ENCODE results near the gene TNFSF9. TPM values are rescaled to one million over a fixed set of nuclear protein-coding genes. Genes with fewer than 3 reads are reported as not detected.
"Not testable (repeated sequence)": the region's sequence is repeated elsewhere in the genome, so short reads cannot be mapped to it uniquely, and the experiment has no call there.

TNFSF9 gene
- total RNA-seq, 2 donors from 2014 or later, result 0.68 to 3.9 TPM

DNA sequence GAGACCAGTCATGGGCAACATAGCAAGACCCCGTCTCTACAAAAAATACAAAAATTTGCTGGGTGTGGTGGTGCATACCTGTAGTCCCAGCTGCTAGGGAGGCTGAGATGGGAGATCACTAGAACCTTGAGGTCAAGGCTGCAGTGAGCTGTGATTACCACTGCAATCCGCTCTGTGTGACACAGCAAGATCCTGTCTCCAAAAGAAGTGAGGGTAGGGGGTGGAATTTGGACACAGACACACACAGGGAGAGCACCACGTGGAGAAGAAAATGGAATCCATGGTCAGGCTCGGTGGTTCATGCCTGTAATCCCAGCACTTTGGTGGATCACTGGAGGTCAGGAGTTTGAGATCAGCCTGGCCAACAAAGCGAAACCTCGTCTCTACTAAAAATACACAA lies 8.7 kb downstream of the TNFSF9 start:
- Mint-ChIP-seq H3K27me3 (ENCODE audit: insufficient read depth) (peaks cover 34% of the 10 kb centered on the region), H3K27ac (no peak overlapping the region), H3K4me1 (peaks cover under 1% of the 10 kb centered on the region), H3K4me3 (no peak overlapping the region), H3K36me3 (ENCODE audit: low read depth) (no peaks in the 10 kb centered on the region), H3K9me3 (peaks cover 31% of the 10 kb centered on the region)
- Histone ChIP-seq H3K4me3 (ENCODE audit: low read length) (no peak overlapping the region), H3K9ac (ENCODE audit: extremely low read depth, low read length, poor library complexity, severe bottlenecking) (no peak overlapping the region), H3K27ac (ENCODE audit: low read depth, low read length) (no peak overlapping the region), H3K27me3 (ENCODE audit: control insufficient read depth, insufficient read depth, low read length, poor library complexity, severe bottlenecking) (no peaks in the 10 kb centered on the region), H3K9me3 (ENCODE audit: control insufficient read depth, low read length) (peaks cover 27% of the 10 kb centered on the region), H3K4me1 (ENCODE audit: control insufficient read depth, insufficient read depth, low read length) (no peaks in the 10 kb centered on the region), H3K36me3 (ENCODE audit: control insufficient read depth, insufficient read depth, low read length) (no peaks in the 10 kb centered on the region)
- DNase-seq, result no peak
- WGBS, 2 experiments (ENCODE audit: insufficient coverage in 1 of 2, insufficient read length in 1 of 2), result 75% methylated on average over 5 to 6 of the region's 6 CpGs
- TF ChIP-seq, protein P1, sequence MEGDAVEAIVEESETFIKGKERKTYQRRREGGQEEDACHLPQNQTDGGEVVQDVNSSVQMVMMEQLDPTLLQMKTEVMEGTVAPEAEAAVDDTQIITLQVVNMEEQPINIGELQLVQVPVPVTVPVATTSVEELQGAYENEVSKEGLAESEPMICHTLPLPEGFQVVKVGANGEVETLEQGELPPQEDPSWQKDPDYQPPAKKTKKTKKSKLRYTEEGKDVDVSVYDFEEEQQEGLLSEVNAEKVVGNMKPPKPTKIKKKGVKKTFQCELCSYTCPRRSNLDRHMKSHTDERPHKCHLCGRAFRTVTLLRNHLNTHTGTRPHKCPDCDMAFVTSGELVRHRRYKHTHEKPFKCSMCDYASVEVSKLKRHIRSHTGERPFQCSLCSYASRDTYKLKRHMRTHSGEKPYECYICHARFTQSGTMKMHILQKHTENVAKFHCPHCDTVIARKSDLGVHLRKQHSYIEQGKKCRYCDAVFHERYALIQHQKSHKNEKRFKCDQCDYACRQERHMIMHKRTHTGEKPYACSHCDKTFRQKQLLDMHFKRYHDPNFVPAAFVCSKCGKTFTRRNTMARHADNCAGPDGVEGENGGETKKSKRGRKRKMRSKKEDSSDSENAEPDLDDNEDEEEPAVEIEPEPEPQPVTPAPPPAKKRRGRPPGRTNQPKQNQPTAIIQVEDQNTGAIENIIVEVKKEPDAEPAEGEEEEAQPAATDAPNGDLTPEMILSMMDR (conservative IDR thresholded peaks at IDR 0.05), result no peak

DNA sequence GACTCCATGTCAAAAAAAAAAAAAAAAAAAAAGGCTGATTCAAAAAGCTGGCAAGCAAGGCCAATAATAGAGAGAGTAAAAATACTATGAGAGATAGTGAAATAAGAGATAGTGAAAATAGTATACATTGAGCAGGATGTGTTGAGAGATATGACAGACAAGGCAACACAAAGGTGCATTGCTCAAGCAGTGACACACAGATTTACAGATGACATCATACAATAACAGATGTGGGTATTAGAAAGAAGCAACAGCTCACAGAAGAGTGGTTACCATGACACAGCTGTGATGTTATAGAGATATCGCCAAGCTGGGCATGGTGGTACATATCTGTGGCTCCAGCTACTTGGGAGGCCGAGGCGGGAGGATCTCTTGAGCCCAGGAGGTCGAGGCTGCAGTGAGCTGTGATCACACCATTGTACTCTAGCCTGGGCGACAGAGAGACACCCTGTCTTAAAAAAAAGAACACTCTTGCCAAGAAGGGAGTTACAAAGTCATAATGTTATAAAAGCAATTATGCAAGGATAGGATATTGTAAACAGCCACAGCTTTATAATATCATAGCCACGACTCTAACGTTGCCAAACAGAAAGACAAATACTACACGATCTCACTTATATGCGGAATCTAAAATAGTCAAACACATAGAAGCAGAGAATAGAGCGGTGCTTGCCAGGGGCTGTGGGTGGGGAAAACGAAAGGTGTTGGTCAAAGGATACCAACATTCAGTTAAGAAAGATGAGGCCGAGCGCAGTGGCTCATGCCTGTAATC lies 10.3 kb downstream of the TNFSF9 start:
- DNase-seq, result no peak
- Mint-ChIP-seq H3K4me1 (no peaks in the 10 kb centered on the region), H3K36me3 (ENCODE audit: low read depth) (no peaks in the 10 kb centered on the region), H3K27ac (no peak overlapping the region), H3K4me3 (no peak overlapping the region), H3K27me3 (ENCODE audit: insufficient read depth) (peaks cover 21% of the 10 kb centered on the region), H3K9me3 (peaks cover 26% of the 10 kb centered on the region)
- Histone ChIP-seq H3K27ac (ENCODE audit: low read depth, low read length) (no peak overlapping the region), H3K9ac (ENCODE audit: extremely low read depth, low read length, poor library complexity, severe bottlenecking) (no peak overlapping the region), H3K36me3 (ENCODE audit: control insufficient read depth, insufficient read depth, low read length) (no peaks in the 10 kb centered on the region), H3K9me3 (ENCODE audit: control insufficient read depth, low read length) (peaks cover 27% of the 10 kb centered on the region), H3K4me3 (ENCODE audit: low read length) (no peak overlapping the region), H3K27me3 (ENCODE audit: control insufficient read depth, insufficient read depth, low read length, poor library complexity, severe bottlenecking) (no peaks in the 10 kb centered on the region), H3K4me1 (ENCODE audit: control insufficient read depth, insufficient read depth, low read length) (no peaks in the 10 kb centered on the region)
- TF ChIP-seq, protein P1 (conservative IDR thresholded peaks at IDR 0.05), result no peak
- WGBS, 2 experiments (ENCODE audit: insufficient coverage in 1 of 2, insufficient read length in 1 of 2), result 66 to 73% methylated on average over 9 to 13 of the region's 13 CpGs

DNA sequence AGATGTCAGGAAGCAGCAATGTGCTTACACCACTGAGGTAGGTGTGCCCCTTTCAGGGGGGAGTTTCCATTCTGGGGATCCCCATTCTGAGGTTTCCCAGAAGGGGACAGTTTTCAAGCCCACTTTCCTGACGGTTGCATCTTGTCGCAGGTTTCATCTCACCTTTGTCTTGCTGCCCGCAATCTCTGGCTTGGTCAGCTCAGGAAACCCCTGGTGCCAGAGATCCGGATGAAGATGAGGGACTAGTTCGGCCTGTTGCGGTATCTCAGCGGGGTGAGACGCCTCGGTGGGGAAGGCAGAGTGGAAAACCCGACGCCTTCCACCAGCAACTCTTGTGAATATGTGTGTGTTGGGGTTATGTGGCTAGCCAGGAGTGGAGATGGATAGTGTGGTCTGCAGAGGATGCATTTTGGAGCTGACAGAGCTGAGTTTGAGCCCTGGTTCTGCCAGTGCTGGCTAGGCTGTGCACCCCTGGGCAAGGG lies 13.1 kb downstream of the TNFSF9 start:
- TF ChIP-seq, protein P1 (conservative IDR thresholded peaks at IDR 0.05), result no peak
- Mint-ChIP-seq H3K27me3 (ENCODE audit: insufficient read depth) (peaks cover 14% of the 10 kb centered on the region), H3K4me3 (no peak overlapping the region), H3K4me1 (no peaks in the 10 kb centered on the region), H3K36me3 (ENCODE audit: low read depth) (no peaks in the 10 kb centered on the region), H3K9me3 (peaks cover 25% of the 10 kb centered on the region), H3K27ac (no peak overlapping the region)
- WGBS, 2 experiments (ENCODE audit: insufficient coverage in 1 of 2, insufficient read length in 1 of 2), result 72 to 85% methylated on average over 7 to 11 of the region's 11 CpGs
- no peaks in the 10 kb centered on the region for H3K36me3 ChIP-seq (ENCODE audit: control insufficient read depth, insufficient read depth, low read length)
- peaks cover 22% of the 10 kb centered on the region for H3K9me3 ChIP-seq (ENCODE audit: control insufficient read depth, low read length)
- H3K27ac ChIP-seq (ENCODE audit: low read depth, low read length), result no peak overlapping the region
- no peaks in the 10 kb centered on the region for H3K4me1 ChIP-seq (ENCODE audit: control insufficient read depth, insufficient read depth, low read length)
- no peak overlapping the region for H3K4me3 ChIP-seq (ENCODE audit: low read length)
- DNase-seq, result no peak
- no peaks in the 10 kb centered on the region for H3K27me3 ChIP-seq (ENCODE audit: control insufficient read depth, insufficient read depth, low read length, poor library complexity, severe bottlenecking)
- H3K9ac ChIP-seq (ENCODE audit: extremely low read depth, low read length, poor library complexity, severe bottlenecking), result no peak overlapping the region

DNA sequence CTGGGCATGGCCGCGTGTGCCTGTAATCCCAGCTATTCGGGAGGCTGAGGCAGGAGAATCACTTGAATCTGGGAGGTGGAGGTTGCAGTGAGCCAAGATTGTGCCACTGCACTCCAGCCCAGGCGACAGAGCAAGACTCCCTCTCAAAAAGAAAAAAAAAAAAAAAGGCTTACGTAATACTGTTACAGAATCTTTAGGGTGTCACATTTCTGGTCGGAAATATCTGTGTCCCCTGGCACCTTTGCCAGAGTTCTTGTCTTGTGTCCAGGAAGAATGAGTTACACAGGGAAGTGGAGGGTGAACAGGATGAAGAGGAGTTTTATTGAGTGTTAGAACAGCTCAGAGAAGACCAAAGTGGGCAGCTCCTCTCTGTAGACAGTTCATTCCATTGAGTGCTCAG lies 19.9 kb downstream of the TNFSF9 start:
- not testable (repeated sequence) for H3K4me3 Mint-ChIP-seq; H3K4me1 Mint-ChIP-seq; H3K36me3 ChIP-seq (ENCODE audit: control insufficient read depth, insufficient read depth, low read length); H3K27me3 ChIP-seq (ENCODE audit: control insufficient read depth, insufficient read depth, low read length, poor library complexity, severe bottlenecking); H3K27me3 Mint-ChIP-seq (ENCODE audit: insufficient read depth); H3K4me1 ChIP-seq (ENCODE audit: control insufficient read depth, insufficient read depth, low read length); DNase-seq; H3K36me3 Mint-ChIP-seq (ENCODE audit: low read depth); H3K4me3 ChIP-seq (ENCODE audit: low read length); H3K9ac ChIP-seq (ENCODE audit: extremely low read depth, low read length, poor library complexity, severe bottlenecking); H3K27ac ChIP-seq (ENCODE audit: low read depth, low read length); H3K27ac Mint-ChIP-seq
- H3K9me3 ChIP-seq (ENCODE audit: control insufficient read depth, low read length), result peaks cover 26% of the 10 kb centered on the region
- H3K9me3 Mint-ChIP-seq, result peaks cover 24% of the 10 kb centered on the region
- 82 to 89% methylated on average over 3 to 5 of the region's 6 CpGs for WGBS, 2 experiments (ENCODE audit: insufficient coverage in 1 of 2, insufficient read length in 1 of 2)

All from endodermal cell (in vitro differentiated cells).